ENCODE data around the gene SMARCA5.

DNA sequence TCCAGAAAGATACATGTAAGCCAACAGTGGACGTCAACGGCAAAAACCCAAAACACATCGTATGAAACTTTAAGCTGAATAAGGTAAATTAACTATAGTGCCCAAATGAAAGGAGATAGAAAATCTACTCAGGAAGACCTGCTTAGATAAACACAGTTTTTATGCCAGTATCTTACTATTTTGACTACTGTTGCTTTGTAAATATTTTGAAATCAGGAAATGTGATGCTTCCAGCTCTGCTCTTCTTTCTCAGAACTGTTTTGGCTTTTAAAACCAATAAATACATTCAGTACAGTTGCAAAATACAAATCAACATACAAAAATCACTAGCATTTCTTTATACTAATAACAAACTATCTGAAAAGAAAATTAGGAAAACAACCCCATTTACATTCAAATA lies 83.8 kb downstream of the SMARCA5 start:
- no peak for TF ChIP-seq POLR2AphosphoS5 (IDR thresholded peaks at IDR 0.05; ENCODE audit: low read length)
- no peak for TF ChIP-seq HDAC2 (IDR thresholded peaks at IDR 0.05)
- TF ChIP-seq, protein P1, sequence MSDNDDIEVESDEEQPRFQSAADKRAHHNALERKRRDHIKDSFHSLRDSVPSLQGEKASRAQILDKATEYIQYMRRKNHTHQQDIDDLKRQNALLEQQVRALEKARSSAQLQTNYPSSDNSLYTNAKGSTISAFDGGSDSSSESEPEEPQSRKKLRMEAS (IDR thresholded peaks at IDR 0.05; ENCODE audit: low read depth, low read length), result no peak
- TF ChIP-seq, protein P2, sequence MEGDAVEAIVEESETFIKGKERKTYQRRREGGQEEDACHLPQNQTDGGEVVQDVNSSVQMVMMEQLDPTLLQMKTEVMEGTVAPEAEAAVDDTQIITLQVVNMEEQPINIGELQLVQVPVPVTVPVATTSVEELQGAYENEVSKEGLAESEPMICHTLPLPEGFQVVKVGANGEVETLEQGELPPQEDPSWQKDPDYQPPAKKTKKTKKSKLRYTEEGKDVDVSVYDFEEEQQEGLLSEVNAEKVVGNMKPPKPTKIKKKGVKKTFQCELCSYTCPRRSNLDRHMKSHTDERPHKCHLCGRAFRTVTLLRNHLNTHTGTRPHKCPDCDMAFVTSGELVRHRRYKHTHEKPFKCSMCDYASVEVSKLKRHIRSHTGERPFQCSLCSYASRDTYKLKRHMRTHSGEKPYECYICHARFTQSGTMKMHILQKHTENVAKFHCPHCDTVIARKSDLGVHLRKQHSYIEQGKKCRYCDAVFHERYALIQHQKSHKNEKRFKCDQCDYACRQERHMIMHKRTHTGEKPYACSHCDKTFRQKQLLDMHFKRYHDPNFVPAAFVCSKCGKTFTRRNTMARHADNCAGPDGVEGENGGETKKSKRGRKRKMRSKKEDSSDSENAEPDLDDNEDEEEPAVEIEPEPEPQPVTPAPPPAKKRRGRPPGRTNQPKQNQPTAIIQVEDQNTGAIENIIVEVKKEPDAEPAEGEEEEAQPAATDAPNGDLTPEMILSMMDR (IDR thresholded peaks at IDR 0.05 in 2 of 3, conservative IDR thresholded peaks at IDR 0.05 in 1 of 3; ENCODE audit: control insufficient read depth in 2 of 3, extremely low read depth in 1 of 3, insufficient read depth in 1 of 3, low read depth in 3 of 3, low read length in 3 of 3), result no peak
- no peak for TF ChIP-seq POLR2A (IDR thresholded peaks at IDR 0.05; ENCODE audit: low read depth, low read length)
- TF ChIP-seq ZBED1 (IDR thresholded peaks at IDR 0.05; ENCODE audit: borderline replicate concordance), result no peak
- TF ChIP-seq EZH2 (IDR thresholded peaks at IDR 0.05; ENCODE audit: borderline replicate concordance, control insufficient read depth, low read depth, low read length), result no peak
- TF ChIP-seq CHD1 (IDR thresholded peaks at IDR 0.05; ENCODE audit: low read depth, low read length), result no peak
- TF ChIP-seq PAX5 (IDR thresholded peaks at IDR 0.05; ENCODE audit: borderline replicate concordance, low read depth, low read length), result no peak
- TF ChIP-seq, protein P3, sequence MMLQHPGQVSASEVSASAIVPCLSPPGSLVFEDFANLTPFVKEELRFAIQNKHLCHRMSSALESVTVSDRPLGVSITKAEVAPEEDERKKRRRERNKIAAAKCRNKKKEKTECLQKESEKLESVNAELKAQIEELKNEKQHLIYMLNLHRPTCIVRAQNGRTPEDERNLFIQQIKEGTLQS (IDR thresholded peaks at IDR 0.05; ENCODE audit: borderline replicate concordance, extremely low read depth, low read depth, low read length), result no peak
- TF ChIP-seq TCF7 (IDR thresholded peaks at IDR 0.05; ENCODE audit: borderline replicate concordance), result no peak
- TF ChIP-seq, protein P4, sequence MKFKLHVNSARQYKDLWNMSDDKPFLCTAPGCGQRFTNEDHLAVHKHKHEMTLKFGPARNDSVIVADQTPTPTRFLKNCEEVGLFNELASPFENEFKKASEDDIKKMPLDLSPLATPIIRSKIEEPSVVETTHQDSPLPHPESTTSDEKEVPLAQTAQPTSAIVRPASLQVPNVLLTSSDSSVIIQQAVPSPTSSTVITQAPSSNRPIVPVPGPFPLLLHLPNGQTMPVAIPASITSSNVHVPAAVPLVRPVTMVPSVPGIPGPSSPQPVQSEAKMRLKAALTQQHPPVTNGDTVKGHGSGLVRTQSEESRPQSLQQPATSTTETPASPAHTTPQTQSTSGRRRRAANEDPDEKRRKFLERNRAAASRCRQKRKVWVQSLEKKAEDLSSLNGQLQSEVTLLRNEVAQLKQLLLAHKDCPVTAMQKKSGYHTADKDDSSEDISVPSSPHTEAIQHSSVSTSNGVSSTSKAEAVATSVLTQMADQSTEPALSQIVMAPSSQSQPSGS (IDR thresholded peaks at IDR 0.05; ENCODE audit: low read length), result no peak
- no peak for TF ChIP-seq MXI1 (IDR thresholded peaks at IDR 0.05; ENCODE audit: low read depth, low read length)
